ENCODE data around the gene FAM72B. TPM values are rescaled to one million over a fixed set of nuclear protein-coding genes. Genes with fewer than 3 reads are reported as not detected.
"Not testable (repeated sequence)": the region's sequence is repeated elsewhere in the genome, so short reads cannot be mapped to it uniquely, and the experiment has no call there.

Gene FAM72B
- total RNA-seq, 1 donor from 2014 or later, result 13.4 TPM

DNA sequence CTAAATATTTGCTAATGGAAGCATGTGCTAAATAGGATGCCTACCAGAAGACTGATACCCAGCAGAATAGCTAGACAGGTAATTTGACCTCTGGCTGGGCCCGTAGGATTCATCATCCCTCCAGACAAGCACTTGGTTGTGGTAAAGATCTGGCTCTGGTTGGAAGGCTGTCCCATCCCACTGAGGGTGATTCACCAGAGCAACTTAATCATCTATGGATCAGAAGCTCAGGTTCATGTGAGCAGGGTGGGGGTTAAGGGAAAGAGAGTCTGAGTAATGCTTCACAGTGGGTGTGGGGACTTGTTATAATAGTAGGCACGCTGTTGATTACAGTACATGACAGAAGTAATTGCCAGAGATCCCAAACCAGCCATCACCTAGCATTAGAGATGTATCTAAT is 26.5 kb downstream of the FAM72B start:
- not testable (repeated sequence) for H3K4me3 ChIP-seq (ENCODE audit: low read depth, low read length); DNase-seq (ENCODE audit: low read depth)

DNA sequence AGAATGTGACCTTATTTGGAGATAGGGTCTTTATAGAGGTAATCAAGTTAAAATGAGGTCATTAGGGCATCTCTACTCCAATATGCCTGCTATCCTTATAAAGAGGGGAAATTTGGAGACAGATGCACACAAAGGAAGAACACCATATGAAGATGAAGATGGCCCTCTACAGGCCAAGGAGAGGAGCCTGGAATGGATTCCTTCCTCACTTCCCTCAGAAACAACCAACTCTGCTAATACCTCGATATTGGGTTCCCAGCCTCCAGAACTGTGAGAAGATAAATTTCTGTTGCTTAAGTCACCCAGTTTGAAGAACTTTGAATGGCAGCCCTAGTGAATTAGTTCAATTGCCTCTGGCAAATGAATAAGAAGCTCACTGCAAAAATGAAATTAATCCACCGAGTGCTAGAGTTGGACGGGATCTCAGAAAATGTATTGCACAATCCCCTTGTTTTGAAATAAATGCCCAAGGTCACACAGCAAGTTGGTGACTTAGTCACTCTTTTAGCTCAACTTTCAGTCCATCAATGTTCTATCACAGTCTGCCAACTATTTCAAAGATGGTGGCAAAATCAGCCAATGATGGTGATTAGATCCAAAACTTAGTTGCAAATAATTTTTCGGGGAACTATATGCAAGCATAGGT is 27.1 kb downstream of the FAM72B start:
- DNase-seq (ENCODE audit: low read depth); H3K4me3 ChIP-seq (ENCODE audit: low read depth, low read length): not testable (repeated sequence)

GRCh38 chr1:121155671-121156358 is 28.3 kb downstream of the FAM72B start:
- TF ChIP-seq CTCF (conservative IDR thresholded peaks at IDR 0.05; ENCODE audit: low read depth, low read length), result peak; percentile 37
- DNase-seq (ENCODE audit: low read depth); H3K4me3 ChIP-seq (ENCODE audit: low read depth, low read length): not testable (repeated sequence)

DNA sequence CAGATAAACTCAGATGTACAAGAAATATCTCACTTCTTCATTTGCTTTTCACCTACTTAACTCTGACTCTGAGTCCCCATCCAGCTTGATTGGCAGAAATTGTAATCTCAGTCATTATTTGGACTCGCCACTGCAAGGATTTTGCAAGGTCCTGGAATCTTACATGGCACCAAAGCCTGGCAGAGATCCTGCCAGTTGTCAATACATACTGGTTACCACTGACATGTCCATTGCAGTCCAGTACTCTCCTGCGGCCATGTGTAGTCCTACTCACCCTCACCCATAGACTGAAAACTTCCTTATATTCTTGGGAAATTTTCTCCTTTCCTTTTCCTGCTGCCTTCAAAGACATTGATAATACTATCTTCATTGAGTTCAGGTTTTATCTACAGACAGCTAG is 29.3 kb downstream of the FAM72B start:
- not testable (repeated sequence) for DNase-seq (ENCODE audit: low read depth); H3K4me3 ChIP-seq (ENCODE audit: low read depth, low read length)

DNA sequence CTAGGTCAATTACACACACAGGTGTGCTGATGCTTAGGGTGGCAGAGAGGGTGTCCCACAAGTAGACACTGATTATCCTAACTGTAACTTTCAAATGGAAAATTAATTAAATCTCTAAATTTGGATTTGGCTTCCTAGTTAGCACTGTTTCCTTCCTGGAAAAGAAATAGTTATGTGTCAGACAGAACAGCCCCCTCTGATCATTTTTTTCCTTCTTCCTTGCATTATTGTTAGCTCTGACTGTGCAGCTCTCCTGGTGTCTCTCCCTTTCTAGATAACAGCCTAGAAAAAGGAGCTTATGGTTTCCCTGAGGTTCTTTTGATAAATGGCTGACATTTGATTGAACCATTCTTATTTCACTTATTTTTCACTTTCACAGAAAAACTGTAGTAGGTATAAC is 31.4 kb downstream of the FAM72B start:
- not testable (repeated sequence) for DNase-seq (ENCODE audit: low read depth); H3K4me3 ChIP-seq (ENCODE audit: low read depth, low read length)

- not testable (repeated sequence) for DNase-seq (ENCODE audit: low read depth); H3K4me3 ChIP-seq (ENCODE audit: low read depth, low read length)
Measured at GRCh38 chr1:121151294-121151693, 32.8 kb downstream of the FAM72B start.

GRCh38 chr1:121148489-121149190 is 35.5 kb downstream of the FAM72B start:
- not testable (repeated sequence) for DNase-seq (ENCODE audit: low read depth); H3K4me3 ChIP-seq (ENCODE audit: low read depth, low read length)

GRCh38 chr1:121140393-121140792 is 43.7 kb downstream of the FAM72B start:
- DNase-seq (ENCODE audit: low read depth), result not testable (repeated sequence)

GRCh38 chr1:121131494-121131893 is 52.6 kb downstream of the FAM72B start:
- DNase-seq (ENCODE audit: low read depth); H3K4me3 ChIP-seq (ENCODE audit: low read depth, low read length): not testable (repeated sequence)

More at GRCh38 chr1:121140393-121140792, 43.7 kb downstream of the FAM72B start:
- not testable (repeated sequence) for H3K4me3 ChIP-seq (ENCODE audit: low read depth, low read length)

GRCh38 chr1:121118480-121118824 is 65.7 kb downstream of the FAM72B start:
- peak overlapping the region; percentile 52 for H3K4me3 ChIP-seq (ENCODE audit: low read depth, low read length)
- not testable (repeated sequence) for DNase-seq (ENCODE audit: low read depth)

Other genes starting within 250 kb of the FAM72B start
- gene SRGAP2C, start 635 bp upstream of the FAM72B start, total RNA-seq, result 11.6 and 13.7 TPM in 2 replicates